GM19468 (cell line): ENCODE results near the gene CLEC20A.
"Not testable (repeated sequence)": the region's sequence is repeated elsewhere in the genome, so short reads cannot be mapped to it uniquely, and the experiment has no call there.

ENCODE experiments used
- ATAC-seq: cut with Tn5 transposase; IDR thresholded peaks from one replicate; pipeline ENCODE4 v1.9.1; 2021; ENCODE audit warnings: mild to moderate bottlenecking, moderate library complexity, moderate number of reproducible peaks; ENCODE audit not compliant: unreplicated experiment; ENCODE audit errors: extremely low read depth

The CLEC20A gene

DNA sequence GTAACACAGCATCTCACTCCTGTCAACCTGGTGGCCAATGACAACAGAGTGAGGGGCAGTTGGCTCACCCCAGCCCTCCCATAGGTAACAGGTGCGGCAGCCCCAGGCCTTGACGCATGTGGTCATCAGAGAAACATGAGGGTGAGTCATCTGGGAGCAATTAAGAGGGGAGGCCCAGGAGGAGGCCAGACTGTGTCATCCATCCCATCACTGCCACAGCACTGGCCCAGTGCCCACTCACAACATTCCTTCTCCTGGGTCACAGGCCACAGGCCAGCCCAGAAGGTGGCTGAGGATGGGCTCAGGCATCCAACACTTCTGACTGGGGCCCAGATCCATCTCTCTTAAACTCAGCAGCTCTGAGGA lies 33.3 kb upstream of the CLEC20A start:
- ATAC-seq = no peak

DNA sequence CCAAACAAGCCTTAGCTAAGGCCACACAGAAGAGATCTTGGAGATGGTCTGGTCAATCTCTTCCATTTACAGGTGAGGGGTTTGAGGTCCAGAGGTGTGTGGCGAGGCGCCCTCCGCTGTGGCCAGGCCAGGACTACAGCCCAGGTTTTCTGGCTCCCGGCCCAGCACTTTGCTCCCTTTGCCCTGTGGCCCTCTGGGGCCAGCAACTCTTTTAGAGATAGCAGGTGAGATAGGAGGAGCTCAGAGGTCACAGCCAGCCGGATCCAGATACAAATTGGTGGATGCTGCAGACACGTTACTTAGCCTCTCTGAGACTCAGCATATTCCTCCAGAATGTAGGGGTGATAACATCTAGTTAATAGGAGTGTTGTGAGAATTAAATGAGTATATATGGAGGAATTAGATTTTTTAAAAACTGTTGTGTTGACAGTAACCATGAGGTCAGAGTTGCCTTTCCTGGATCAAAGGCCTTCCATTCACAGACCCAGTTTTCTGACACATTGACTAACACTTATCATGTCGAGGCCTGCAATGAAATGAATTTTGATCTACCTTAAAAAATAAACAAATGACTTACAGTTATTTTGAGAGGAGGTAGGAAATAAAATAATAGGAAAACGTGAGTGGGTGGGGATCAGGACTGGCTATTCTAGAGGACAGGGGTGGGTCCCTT lies 32.7 kb upstream of the CLEC20A start:
- ATAC-seq = no peak

DNA sequence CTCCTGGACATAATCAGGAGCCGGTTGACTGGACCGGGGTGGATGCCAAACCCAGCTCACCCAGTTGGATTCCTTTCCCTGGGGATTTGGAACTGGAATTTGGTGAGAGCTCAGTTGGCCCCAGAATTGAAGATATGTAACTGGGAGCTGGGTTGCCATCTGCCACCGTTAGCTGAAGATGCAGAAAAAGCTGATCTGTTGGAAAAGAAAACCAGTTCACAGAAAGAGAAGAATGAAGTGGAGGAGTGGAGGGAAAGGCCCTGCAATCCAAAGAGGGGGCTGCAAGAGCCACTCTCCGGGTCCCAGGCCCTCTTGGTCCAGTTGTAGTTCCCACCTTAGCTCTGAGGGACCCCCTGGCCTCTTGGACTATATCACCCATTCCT lies 32.2 kb upstream of the CLEC20A start:
- ATAC-seq = no peak

- no peak for ATAC-seq
Measured at GRCh38 chr1:178528228-178528952, 31.6 kb upstream of the CLEC20A start.

- ATAC-seq = no peak
Measured at GRCh38 chr1:178527117-178527516, 30.4 kb upstream of the CLEC20A start.

- ATAC-seq = no peak
Measured at GRCh38 chr1:178521241-178521640, 24.5 kb upstream of the CLEC20A start.

DNA sequence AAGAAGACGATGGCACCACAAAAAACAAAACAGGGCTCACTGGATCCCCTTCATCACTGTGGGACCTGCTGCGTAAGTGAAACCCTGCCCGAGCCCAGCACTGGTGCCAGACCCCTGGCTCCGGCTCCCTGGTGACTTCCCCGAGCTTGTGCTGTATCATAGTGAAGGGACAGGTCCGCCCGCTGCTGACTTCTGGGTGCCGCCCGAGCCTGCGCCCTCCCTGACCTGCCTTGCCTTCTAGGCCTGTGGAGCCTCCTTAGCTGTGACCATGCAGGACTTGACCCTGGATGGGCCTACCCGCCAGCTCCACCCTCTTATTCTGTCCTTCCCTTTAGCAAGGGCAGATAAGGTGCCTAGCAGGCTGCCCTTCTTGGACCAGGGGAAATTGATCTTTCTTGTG lies 24.0 kb upstream of the CLEC20A start:
- ATAC-seq = no peak

- no peak for ATAC-seq
Measured at GRCh38 chr1:178518894-178519293, 22.1 kb upstream of the CLEC20A start.

- no peak for ATAC-seq
Measured at GRCh38 chr1:178516110-178516509, 19.3 kb upstream of the CLEC20A start.

GRCh38 chr1:178513278-178513983 lies 16.7 kb upstream of the CLEC20A start:
- ATAC-seq = no peak

DNA sequence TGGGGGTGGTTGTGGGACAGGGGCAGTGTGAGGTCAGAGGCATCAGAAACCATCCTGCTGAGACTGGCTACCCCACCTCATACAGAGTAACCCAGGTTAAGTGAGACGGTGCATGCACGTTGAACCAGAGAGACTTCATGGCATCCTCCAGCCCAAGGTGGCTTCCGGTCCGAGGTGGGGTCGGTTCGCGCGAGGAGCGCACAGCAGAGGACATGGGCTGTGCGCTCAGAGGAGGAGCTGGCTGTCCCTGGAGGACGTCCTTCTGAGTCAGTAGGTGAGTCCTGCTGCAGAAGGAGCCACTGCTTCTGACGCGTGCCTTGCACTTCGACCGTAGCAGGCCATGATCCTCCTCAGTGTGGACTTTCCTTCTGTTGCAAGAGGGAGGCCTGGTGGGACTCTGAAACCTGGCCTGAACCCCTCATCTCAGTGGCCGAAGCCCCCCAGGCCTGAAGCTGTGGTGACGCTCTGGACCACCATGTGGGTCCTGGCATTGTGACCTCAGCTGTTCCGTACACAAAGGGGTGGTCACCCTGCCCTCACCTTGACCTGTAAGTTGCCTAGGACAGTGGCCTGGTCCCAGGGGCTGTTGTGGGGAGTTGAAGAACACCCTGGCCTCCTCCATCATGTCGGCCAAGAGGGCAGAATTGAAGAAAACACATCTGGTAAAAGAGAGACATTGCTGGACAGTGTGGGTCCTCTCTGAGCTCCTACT lies 16.0 kb upstream of the CLEC20A start, which contains the start of gene TEX35:
TSS of gene TEX35 (plus strand) at position 544 of the 712 bp plus-strand sequence. CDS start at position 624, 80 bp downstream.
- ATAC-seq = no peak

DNA sequence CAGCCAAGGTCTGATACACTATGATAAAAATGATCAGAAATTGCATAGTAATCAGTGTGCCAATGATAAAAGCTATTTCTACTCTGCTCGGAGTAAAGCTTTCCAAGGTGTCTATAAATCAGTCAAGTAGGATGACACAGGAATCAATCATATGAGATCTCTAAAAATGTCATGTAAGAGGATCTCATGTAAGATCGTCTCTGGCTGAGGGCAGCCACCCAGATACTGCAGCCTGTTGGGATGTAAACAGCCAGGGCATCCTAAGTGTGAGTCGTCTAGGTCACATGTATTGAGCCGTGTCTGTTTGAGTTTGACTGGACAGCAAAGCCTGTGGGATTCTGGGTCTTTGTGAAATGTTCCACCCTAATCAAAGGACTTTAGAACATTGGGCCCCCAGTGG lies 13.4 kb upstream of the CLEC20A start:
- no peak for ATAC-seq

GRCh38 chr1:178509414-178510007 lies 12.7 kb upstream of the CLEC20A start:
- ATAC-seq = no peak

GRCh38 chr1:178506669-178507068 lies 9.9 kb upstream of the CLEC20A start:
- ATAC-seq = no peak

DNA sequence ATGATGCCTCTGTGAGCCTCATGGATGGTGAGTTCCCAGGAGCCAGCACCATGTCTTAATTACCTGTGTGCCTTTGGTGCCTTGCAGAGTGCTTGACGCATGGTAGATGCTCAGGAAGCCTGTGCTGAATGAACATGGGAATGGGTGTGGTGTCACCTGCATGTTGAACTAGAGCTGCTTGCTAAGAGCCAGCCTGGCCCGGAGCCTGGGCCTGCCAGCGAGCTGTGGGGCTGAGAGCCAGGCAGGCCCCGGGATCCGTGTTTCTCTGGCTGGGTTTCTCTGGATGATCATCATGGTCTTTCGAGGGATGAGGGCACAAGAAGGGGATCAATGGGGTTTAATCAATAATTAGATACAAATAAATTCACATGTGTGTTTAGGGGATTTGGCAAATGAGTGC lies 9.4 kb upstream of the CLEC20A start:
- ATAC-seq = no peak

DNA sequence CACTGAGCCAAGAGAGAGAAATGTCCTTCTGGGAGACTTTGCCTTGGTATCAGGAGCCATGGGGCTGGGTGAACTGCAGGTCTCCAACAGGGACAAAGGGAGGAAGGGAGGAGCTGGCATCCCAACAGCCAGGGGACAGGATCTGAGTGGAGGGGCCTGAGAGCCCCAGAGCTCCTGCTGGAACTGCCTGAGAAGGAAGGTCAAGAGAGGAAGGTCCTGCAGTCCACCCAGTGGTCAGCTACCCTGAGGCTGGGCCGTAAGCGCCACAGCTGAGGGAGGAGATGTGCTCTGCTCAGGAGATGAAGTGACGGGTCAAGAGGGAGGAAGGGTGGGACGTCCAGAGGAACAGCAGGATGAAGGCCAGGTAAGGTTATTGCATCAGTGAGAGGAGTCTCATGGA lies 7.5 kb upstream of the CLEC20A start:
- ATAC-seq = no peak

- ATAC-seq = no peak
Measured at GRCh38 chr1:178503849-178504248, 7.1 kb upstream of the CLEC20A start.

GRCh38 chr1:178503316-178503715 lies 6.6 kb upstream of the CLEC20A start:
- not testable (repeated sequence) for ATAC-seq

DNA sequence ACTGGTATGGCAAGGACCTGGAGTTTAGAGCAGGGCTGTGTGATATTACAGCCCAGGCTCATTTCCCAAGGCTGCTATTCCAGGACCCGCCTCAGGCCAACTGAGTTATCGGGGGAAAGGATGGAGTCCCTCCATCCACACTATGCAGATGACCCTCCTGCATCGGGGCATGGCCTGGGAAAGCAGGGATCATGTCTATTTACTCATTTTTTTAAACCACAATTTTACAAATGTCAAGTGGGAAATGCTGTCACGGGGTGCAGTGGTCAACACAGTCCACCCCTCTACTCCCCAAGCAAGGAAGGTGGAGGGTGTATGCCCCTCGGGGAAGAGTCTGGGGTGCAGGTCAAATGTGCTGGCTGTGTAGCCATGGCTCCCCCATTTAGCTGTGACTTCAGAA lies 6.1 kb upstream of the CLEC20A start:
- no peak for ATAC-seq

- ATAC-seq = no peak
Measured at GRCh38 chr1:178502330-178502714, 5.6 kb upstream of the CLEC20A start.
